ENCODE results near the gene COL5A1. TPM values are rescaled to one million over a fixed set of nuclear protein-coding genes. Genes with fewer than 3 reads are reported as not detected.
A peak's percentile ranks its signal among the peaks of the same experiment; 100 is the strongest.

Gene COL5A1
- total RNA-seq = 10 to 100 TPM in 7 of 9 donors, 1 to 10 TPM in 2; 7.6 to 91.3 (median 13.4) TPM
- polyA plus RNA-seq = 10 to 100 TPM in 1 of 2 donors, 1 to 10 TPM in 1; 8.5 to 18.9 TPM
- long read RNA-seq, donor 1, partial matches to known transcripts = 6 of 15 reads
- long read RNA-seq, donor 1, other reads (novel, unspliced or antisense) = 7 of 15 reads
- long read RNA-seq, donor 2, partial matches to known transcripts = 20 of 20 reads
- long read RNA-seq, donor 2, other reads (novel, unspliced or antisense) = 0 of 20 reads
- long read RNA-seq, donor 3, partial matches to known transcripts = 46 of 50 reads
- long read RNA-seq, donor 3, other reads (novel, unspliced or antisense) = 4 of 50 reads

- H3K27me3 ChIP-seq = peaks cover 0 to 21% (median 0%) of the 10 kb centered on the region in 9 donors
- no peaks in the 10 kb centered on the region for H3K9me3 ChIP-seq
- DNase-seq (peak; percentile 91 to 94 (median 93)), ATAC-seq (peak; percentile 81 to 92 (median 90))
- H3K4me1 ChIP-seq = peaks cover 0 to 35% (median 11%) of the 10 kb centered on the region in 12 donors
- H3K36me3 ChIP-seq = no peaks in the 10 kb centered on the region
- TF ChIP-seq, protein P1, sequence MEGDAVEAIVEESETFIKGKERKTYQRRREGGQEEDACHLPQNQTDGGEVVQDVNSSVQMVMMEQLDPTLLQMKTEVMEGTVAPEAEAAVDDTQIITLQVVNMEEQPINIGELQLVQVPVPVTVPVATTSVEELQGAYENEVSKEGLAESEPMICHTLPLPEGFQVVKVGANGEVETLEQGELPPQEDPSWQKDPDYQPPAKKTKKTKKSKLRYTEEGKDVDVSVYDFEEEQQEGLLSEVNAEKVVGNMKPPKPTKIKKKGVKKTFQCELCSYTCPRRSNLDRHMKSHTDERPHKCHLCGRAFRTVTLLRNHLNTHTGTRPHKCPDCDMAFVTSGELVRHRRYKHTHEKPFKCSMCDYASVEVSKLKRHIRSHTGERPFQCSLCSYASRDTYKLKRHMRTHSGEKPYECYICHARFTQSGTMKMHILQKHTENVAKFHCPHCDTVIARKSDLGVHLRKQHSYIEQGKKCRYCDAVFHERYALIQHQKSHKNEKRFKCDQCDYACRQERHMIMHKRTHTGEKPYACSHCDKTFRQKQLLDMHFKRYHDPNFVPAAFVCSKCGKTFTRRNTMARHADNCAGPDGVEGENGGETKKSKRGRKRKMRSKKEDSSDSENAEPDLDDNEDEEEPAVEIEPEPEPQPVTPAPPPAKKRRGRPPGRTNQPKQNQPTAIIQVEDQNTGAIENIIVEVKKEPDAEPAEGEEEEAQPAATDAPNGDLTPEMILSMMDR (IDR thresholded peaks at IDR 0.05) = peak in 5 of 12 donors; percentile 16 to 50 (median 35)
- peak in 1 of 2 donors; percentile 67 for TF ChIP-seq POLR2A (IDR thresholded peaks at IDR 0.05)
- H3K4me3 ChIP-seq = peak within 1 kb of the TSS; percentile 59 to 89 (median 76)
- 1 to 2% (median 1%) methylated on average over 35 to 72 of the region's 72 CpGs for WGBS, 4 donors
- H3K27ac ChIP-seq = peak within 1 kb of the TSS; percentile 27 to 96 (median 82)
- intact Hi-C loops (cut with DNase I) = loop anchor here in 6 of 10 donors (5.0 to 10.0 kb wide), 8 partner anchors 164 to 477 kb away; partner anchors contain the start of gene RNU6ATAC (in 1 of the 6)
Observed at GRCh38 chr9:134641173-134641989, at the start of gene COL5A1. TSS of gene COL5A1 (plus strand) at chr9:134641803. CDS start at chr9:134642188, 385 bp downstream.

GRCh38 chr9:134592018-134592818 is 49.4 kb upstream of the COL5A1 start:
- 69 to 79% (median 71%) methylated on average over 24 to 34 of the region's 34 CpGs for WGBS, 4 donors
- intact Hi-C loops (cut with DNase I) = loop anchor here in 1 of 10 donors (10.0 kb wide), 1 partner anchor 137 kb away; no protein-coding TSS in a partner anchor
- DNase-seq = peak in 3 of 5 donors; percentile 37 to 68 (median 66)
- Histone ChIP-seq H3K4me1 (peaks cover 0 to 20% (median 0%) of the 10 kb centered on the region in 12 donors), H3K36me3 (no peaks in the 10 kb centered on the region), H3K27ac (peak overlapping the region in 11 of 12 donors; percentile 4 to 83 (median 51)), H3K9me3 (no peaks in the 10 kb centered on the region), H3K27me3 (peaks cover 0 to 6% (median 0%) of the 10 kb centered on the region in 9 donors), H3K4me3 (no peak overlapping the region)
- TF ChIP-seq POLR2A (IDR thresholded peaks at IDR 0.05) = no peak
- TF ChIP-seq, protein P1 (IDR thresholded peaks at IDR 0.05) = no peak
- peak; percentile 15 to 88 (median 82) for ATAC-seq

DNA sequence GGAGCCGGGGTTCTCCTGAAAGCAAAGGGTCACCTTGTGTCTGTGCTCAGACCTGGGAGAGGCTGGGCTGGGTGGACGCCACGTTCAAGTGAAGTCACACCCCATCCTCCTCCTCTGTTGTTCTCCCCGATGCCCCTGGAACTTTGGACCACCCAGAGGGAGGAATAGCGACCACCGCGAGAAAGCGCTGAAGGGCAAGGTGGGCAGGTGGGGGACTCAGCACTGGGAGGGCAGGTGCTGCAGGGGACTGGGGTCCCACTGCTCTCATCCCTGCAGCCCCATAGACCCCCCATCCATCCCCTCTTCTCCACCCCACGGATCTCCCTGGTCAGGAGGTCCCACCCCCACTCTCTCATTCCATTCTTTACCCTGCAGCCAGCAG is 48.8 kb upstream of the COL5A1 start:
- Histone ChIP-seq H3K4me3 (no peak overlapping the region), H3K9me3 (no peaks in the 10 kb centered on the region), H3K27me3 (peaks cover 0 to 6% (median 0%) of the 10 kb centered on the region in 9 donors), H3K36me3 (no peaks in the 10 kb centered on the region), H3K27ac (peak overlapping the region in 4 of 12 donors; percentile 63 to 83 (median 70)), H3K4me1 (peaks cover 0 to 20% (median 0%) of the 10 kb centered on the region in 12 donors)
- DNase-seq = peak in 1 of 5 donors; percentile 34
- TF ChIP-seq, protein P1 (IDR thresholded peaks at IDR 0.05) = no peak
- no peak for TF ChIP-seq POLR2A (IDR thresholded peaks at IDR 0.05)
- intact Hi-C loops (cut with DNase I) = loop anchor here in 1 of 10 donors (10.0 kb wide), 1 partner anchor 138 kb away; no protein-coding TSS in a partner anchor
- 66 to 73% (median 71%) methylated on average over 9 of the region's 9 CpGs for WGBS, 4 donors
- ATAC-seq = no peak

Data from heart left ventricle (tissue), 16 donors.